Sigmoid colon (tissue), 4 donors: ENCODE results near the gene CAMTA1.

Experiments
- CTCF ChIP-seq, 4 experiments: fragments of 450-650 bp in 3 of 4; fragments of 200-600 bp in 1 of 4; IDR thresholded peaks; one replicate each; pipeline ENCODE4 v1.5.1; 2016 to 2019; ENCODE audit warnings: antibody characterized with exemption in 4 of 4, mild to moderate bottlenecking in 3 of 4, moderate library complexity in 2 of 4
- EP300 ChIP-seq, 4 donors: sonication (generic); formaldehyde crosslinking; IDR thresholded peaks; one replicate each; pipeline ENCODE4 v1.6.1; 2017; ENCODE audit warnings: antibody characterized with exemption in 4 of 4
- POLR2A ChIP-seq, 2 donors: fragments of 450-650 bp; IDR thresholded peaks; one replicate each; pipeline ENCODE4 v1.6.1; 2016; ENCODE audit warnings: antibody characterized with exemption in 2 of 2, mild to moderate bottlenecking in 2 of 2, moderate library complexity in 2 of 2
- POLR2AphosphoS5 ChIP-seq, 4 donors: sonication (generic); formaldehyde crosslinking; IDR thresholded peaks; one replicate each; pipeline ENCODE4 v1.6.1; 2017; ENCODE audit warnings: antibody characterized with exemption in 4 of 4

- TF ChIP-seq CTCF (IDR thresholded peaks at IDR 0.05) (no peak), EP300 (IDR thresholded peaks at IDR 0.05) (no peak), POLR2A (IDR thresholded peaks at IDR 0.05) (no peak), POLR2AphosphoS5 (IDR thresholded peaks at IDR 0.05) (no peak)
Observed at GRCh38 chr1:6777813-6778212, 7.4 kb upstream of the CAMTA1 start.
